CD4-positive, alpha-beta T cell (primary cell): ENCODE measurements around the gene DNAH3. TPM values are rescaled to one million over a fixed set of nuclear protein-coding genes. Genes with fewer than 3 reads are reported as not detected.
"Not testable (repeated sequence)": the region's sequence is repeated elsewhere in the genome, so short reads cannot be mapped to it uniquely, and the experiment has no call there.

Experiments used
- ATAC-seq: fragments of 200-7000 bp; cut with Tn5 transposase; one replicate; pipeline ENCODE4 v1.10.0; 2022; ENCODE audit warnings: mild to moderate bottlenecking; ENCODE audit not compliant: poor library complexity
- CTCF ChIA-PET: fragments of 350-600 bp; sonication (Branson Sonifier 250); formaldehyde crosslinking; loops from one replicate; lab custom pipeline; 2021; ENCODE audit warnings: antibody characterized with exemption, inconsistent platforms; lab: Charles Lee
- POLR2A ChIA-PET: fragments of 350-600 bp; sonication (Branson Sonifier 250); formaldehyde crosslinking; loops from one replicate; lab custom pipeline; 2021; ENCODE audit warnings: antibody characterized with exemption, inconsistent platforms; lab: Charles Lee
- DNase-seq, 14 experiments: peaks; one replicate each; pipeline ENCODE4 v3.0.0-alpha.2; 2013 to 2020; ENCODE audit warnings: mixed read lengths in 2 of 14
- H3K27ac ChIP-seq, 2 donors: one replicate each; pipeline versions ENCODE4 v1.5.1 to v1.7.0; 2013; ENCODE audit warnings: low read length in 2 of 2, low read depth in 1 of 2, mild to moderate bottlenecking in 1 of 2
- H3K27me3 ChIP-seq, 2 experiments: 1 replicate in 1 of 2; 2 replicates in 1 of 2; pipeline versions ENCODE4 v1.6.1 to v1.7.0; 2013; ENCODE audit warnings: low read length in 2 of 2, control low read depth in 1 of 2, mild to moderate bottlenecking in 1 of 2, moderate library complexity in 1 of 2; ENCODE audit not compliant: insufficient read depth in 2 of 2, control insufficient read depth in 1 of 2
- H3K36me3 ChIP-seq: one replicate; pipeline ENCODE4 v1.6.1; 2013; ENCODE audit warnings: low read length, control low read depth; ENCODE audit not compliant: insufficient read depth
- H3K4me1 ChIP-seq: one replicate; pipeline ENCODE4 v1.6.1; 2013; ENCODE audit warnings: low read length, control low read depth; ENCODE audit not compliant: insufficient read depth
- H3K4me3 ChIP-seq: one replicate; pipeline ENCODE4 v1.5.1; 2013; ENCODE audit warnings: mild to moderate bottlenecking, low read length, moderate library complexity
- H3K9me3 ChIP-seq, 2 experiments: 1 replicate in 1 of 2; 2 replicates in 1 of 2; pipeline versions ENCODE4 v1.6.1 to v1.7.0; 2013; ENCODE audit warnings: low read length in 2 of 2, mild to moderate bottlenecking in 2 of 2, control low read depth in 1 of 2, moderate library complexity in 1 of 2; ENCODE audit not compliant: control insufficient read depth in 1 of 2, insufficient read depth in 1 of 2
- H3K27ac Mint-ChIP-seq: one replicate; pipeline ENCODE4 v1.8.0; 2020; ENCODE audit warnings: mixed read lengths
- H3K27me3 Mint-ChIP-seq: one replicate; pipeline ENCODE4 v1.8.0; 2021; ENCODE audit warnings: mixed read lengths
- H3K36me3 Mint-ChIP-seq: one replicate; pipeline ENCODE4 v1.8.0; 2021; ENCODE audit warnings: low read depth, mixed read lengths
- H3K4me1 Mint-ChIP-seq: one replicate; pipeline ENCODE4 v1.8.0; 2021; ENCODE audit warnings: low read depth, mixed read lengths
- H3K4me3 Mint-ChIP-seq: one replicate; pipeline ENCODE4 v1.8.0; 2020; ENCODE audit warnings: mild to moderate bottlenecking, mixed read lengths
- H3K9me3 Mint-ChIP-seq: one replicate; pipeline ENCODE4 v1.8.0; 2020; ENCODE audit warnings: mixed read lengths
- intact Hi-C, 2 experiments: fragments of 100-400 bp; cut with DNase I in 1 of 2; cut with micrococcal nuclease in 1 of 2; formaldehyde crosslinking; loops; one replicate each; pipeline versions ENCODE4 v1.15.1 to v1.9.0; 2023 to 2025; cut with DNase I, micrococcal nuclease
- total RNA-seq, 174 experiments: library from RNA in 2 of 174; stranded (reverse) in 2 of 174; gene quantifications; one replicate each; pipeline ENCODE4 v1.2.3 and lab custom pipeline; 2021 to 2026
- TF ChIP-seq, protein P1 (sequence below): fragments of 200-600 bp; IDR thresholded peaks from one replicate; pipeline ENCODE4 v1.8.0; 2022; ENCODE audit warnings: antibody characterized with exemption, mild to moderate bottlenecking

Gene DNAH3
- total RNA-seq, 2 experiments from 2014 or later, result not detected

DNA sequence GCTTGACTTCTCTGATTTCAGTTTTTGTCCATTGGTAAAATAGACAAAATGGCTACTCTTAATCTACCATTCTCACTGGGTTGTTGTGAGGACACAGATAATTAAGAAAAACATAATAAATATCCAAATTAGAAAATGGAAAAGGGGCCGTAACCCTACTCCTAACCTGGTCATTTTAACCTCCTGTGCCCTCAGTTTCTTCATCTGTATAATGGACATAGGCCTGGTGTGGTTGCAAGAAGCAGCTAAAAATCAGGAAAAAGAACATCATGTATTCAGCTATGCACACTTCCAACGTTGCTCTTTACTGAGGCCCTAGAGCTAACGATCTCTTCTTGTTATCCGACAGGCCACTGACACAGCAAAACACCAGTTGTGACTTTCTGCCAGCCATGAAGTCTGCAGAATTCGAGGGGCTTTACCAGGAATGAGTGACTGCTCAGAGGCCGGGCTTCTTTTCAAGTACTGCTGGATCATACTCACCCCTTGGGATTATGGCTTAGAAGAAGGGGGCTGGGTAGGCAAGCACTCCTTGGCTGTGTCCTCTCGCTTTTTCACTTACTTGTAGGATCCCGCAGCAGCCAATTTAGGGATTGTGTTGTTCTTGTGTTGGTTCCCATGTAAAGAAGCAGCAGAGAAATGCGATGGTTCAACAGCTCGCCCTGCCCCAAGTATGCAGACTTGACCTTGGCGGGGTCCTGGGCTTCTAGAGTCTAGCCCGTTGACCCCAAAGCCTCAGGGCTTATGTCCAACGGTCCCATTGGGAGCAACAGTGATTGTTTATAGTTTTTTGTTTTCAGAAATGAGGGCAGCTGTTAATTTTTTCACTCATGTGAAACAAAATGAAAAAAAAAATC lies 28.7 kb upstream of the DNAH3 start:
- Histone ChIP-seq H3K27me3 (no peaks in the 10 kb centered on the region), H3K9me3 (no peaks in the 10 kb centered on the region), H3K4me3 (no peak overlapping the region), H3K36me3 (peaks cover 32% of the 10 kb centered on the region), H3K4me1 (no peaks in the 10 kb centered on the region), H3K27ac (no peak overlapping the region)
- no peak for ATAC-seq
- CTCF ChIA-PET, result no interaction called here
- Mint-ChIP-seq H3K27me3 (no peaks in the 10 kb centered on the region), H3K27ac (no peak overlapping the region), H3K4me1 (no peaks in the 10 kb centered on the region), H3K9me3 (peaks cover 3% of the 10 kb centered on the region), H3K36me3 (peaks cover 76% of the 10 kb centered on the region), H3K4me3 (no peak overlapping the region)
- no peak for DNase-seq
- POLR2A ChIA-PET, result no interaction called here
- TF ChIP-seq, protein P1, sequence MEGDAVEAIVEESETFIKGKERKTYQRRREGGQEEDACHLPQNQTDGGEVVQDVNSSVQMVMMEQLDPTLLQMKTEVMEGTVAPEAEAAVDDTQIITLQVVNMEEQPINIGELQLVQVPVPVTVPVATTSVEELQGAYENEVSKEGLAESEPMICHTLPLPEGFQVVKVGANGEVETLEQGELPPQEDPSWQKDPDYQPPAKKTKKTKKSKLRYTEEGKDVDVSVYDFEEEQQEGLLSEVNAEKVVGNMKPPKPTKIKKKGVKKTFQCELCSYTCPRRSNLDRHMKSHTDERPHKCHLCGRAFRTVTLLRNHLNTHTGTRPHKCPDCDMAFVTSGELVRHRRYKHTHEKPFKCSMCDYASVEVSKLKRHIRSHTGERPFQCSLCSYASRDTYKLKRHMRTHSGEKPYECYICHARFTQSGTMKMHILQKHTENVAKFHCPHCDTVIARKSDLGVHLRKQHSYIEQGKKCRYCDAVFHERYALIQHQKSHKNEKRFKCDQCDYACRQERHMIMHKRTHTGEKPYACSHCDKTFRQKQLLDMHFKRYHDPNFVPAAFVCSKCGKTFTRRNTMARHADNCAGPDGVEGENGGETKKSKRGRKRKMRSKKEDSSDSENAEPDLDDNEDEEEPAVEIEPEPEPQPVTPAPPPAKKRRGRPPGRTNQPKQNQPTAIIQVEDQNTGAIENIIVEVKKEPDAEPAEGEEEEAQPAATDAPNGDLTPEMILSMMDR, result no peak
- intact Hi-C loops, result no loop called here

DNA sequence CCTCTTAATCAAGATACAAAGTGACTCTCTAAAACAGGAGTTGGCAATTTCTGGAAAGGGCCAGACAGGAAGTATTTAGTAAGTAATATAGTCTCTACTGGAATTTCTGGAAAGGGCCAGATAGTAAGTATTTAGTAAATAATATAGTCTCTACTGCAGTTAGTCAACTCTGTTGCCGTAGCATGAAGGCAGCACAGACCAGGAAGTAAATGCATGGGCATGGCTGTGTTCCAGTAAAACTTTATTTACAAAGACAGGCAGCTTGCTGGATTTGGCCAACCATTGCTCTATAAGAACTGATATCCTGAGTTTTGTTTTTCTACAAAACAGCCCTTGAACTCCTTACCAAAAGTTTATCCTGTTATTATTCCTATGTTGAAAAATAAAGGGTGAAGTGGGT lies 24.8 kb upstream of the DNAH3 start:
- CTCF ChIA-PET, result no interaction called here
- Mint-ChIP-seq H3K4me3 (no peak overlapping the region), H3K9me3 (peaks cover 3% of the 10 kb centered on the region), H3K27ac (no peak overlapping the region), H3K4me1 (no peaks in the 10 kb centered on the region), H3K27me3 (no peaks in the 10 kb centered on the region), H3K36me3 (peaks cover 92% of the 10 kb centered on the region)
- H3K4me1 ChIP-seq, result no peaks in the 10 kb centered on the region
- no peaks in the 10 kb centered on the region for H3K9me3 ChIP-seq
- TF ChIP-seq, protein P1, result no peak
- POLR2A ChIA-PET, result no interaction called here
- no peak for ATAC-seq
- intact Hi-C loops, result no loop called here
- no peaks in the 10 kb centered on the region for H3K27me3 ChIP-seq
- DNase-seq, result no peak
- H3K36me3 ChIP-seq, result peaks cover 35% of the 10 kb centered on the region
- H3K27ac ChIP-seq, result no peak overlapping the region
- no peak overlapping the region for H3K4me3 ChIP-seq

DNA sequence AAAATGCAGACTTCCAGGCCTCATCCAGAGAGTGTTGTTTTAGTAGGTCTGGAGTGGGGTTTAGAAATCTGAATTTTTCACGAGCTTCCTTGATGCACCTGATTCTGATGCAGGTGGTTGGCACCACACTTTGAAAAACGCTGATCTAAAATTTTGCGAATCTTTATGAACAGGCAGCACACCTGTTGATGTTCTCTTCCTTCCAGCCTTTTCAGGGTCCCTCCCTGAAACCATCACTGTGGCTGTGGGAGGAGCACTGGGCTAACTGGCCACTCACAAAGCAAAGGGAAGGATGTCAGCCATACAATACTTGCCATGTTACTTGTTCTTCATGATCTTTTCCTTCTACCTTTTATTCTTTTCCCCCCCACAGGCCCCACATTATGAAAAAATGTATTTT lies 22.0 kb upstream of the DNAH3 start:
- intact Hi-C loops, result no loop called here
- ChIA-PET CTCF (no interaction called here), POLR2A (interaction anchor here (0.6 kb wide), 1 partner anchor 436 kb away, joined by 3 read pairs; no protein-coding TSS in a partner anchor)
- no peak overlapping the region for H3K27ac Mint-ChIP-seq
- no peak overlapping the region for H3K4me3 Mint-ChIP-seq
- Histone ChIP-seq H3K27me3 (no peaks in the 10 kb centered on the region), H3K4me1 (no peaks in the 10 kb centered on the region), H3K27ac (no peak overlapping the region), H3K9me3 (no peaks in the 10 kb centered on the region), H3K4me3 (no peak overlapping the region), H3K36me3 (peaks cover 29% of the 10 kb centered on the region)
- peaks cover 76% of the 10 kb centered on the region for H3K36me3 Mint-ChIP-seq
- ATAC-seq (no peak), DNase-seq (no peak)
- no peaks in the 10 kb centered on the region for H3K27me3 Mint-ChIP-seq
- no peaks in the 10 kb centered on the region for H3K4me1 Mint-ChIP-seq
- H3K9me3 Mint-ChIP-seq, result no peaks in the 10 kb centered on the region
- TF ChIP-seq, protein P1, result no peak

DNA sequence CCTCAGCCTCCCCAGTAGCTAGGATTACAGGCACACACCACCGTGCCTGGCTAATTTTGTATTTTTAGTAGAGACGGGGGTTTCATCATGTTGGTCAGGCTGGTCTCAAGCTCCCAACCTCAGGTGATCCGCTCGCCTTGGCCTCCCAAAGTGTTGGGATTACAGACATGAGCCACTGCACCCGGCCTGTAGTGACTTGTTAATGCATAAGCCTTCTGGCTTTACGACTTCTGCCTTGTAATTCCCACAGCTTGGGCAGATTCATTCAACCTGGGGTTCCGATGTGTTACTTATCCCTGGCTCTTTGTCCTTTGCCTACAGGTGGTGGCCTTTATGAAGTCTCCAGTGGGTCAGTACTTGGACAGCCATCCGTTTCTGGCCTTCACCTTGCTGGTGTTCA lies 19.5 kb upstream of the DNAH3 start:
- H3K9me3 Mint-ChIP-seq, H3K27ac Mint-ChIP-seq: not testable (repeated sequence)
- peaks cover 73% of the 10 kb centered on the region for H3K36me3 Mint-ChIP-seq

More for the DNA sequence above, 19.5 kb upstream of the DNAH3 start:
- H3K4me3 Mint-ChIP-seq, H3K4me1 ChIP-seq, H3K9me3 ChIP-seq, H3K27ac ChIP-seq, H3K4me1 Mint-ChIP-seq, H3K27me3 ChIP-seq, intact Hi-C loops, H3K27me3 Mint-ChIP-seq, H3K4me3 ChIP-seq, DNase-seq, POLR2A ChIA-PET, CTCF ChIA-PET, ATAC-seq: not testable (repeated sequence)
- peaks cover 28% of the 10 kb centered on the region for H3K36me3 ChIP-seq
